Neural cell (in vitro differentiated cells): ENCODE data around the gene TMEM184C.

Experiments used
- EP300 ChIP-seq: fragments of 450-650 bp; conservative IDR thresholded peaks from 2 replicates; pipeline ENCODE4 v1.6.1; 2014; ENCODE audit warnings: antibody characterized with exemption, mild to moderate bottlenecking, moderate library complexity; ENCODE audit not compliant: poor library complexity, severe bottlenecking
- EZH2 ChIP-seq: fragments of 200-600, 300-800 bp; shearing (Covaris generic), sonication (generic); IDR thresholded peaks from 2 replicates; pipeline ENCODE4 v1.6.1; 2014; ENCODE audit warnings: antibody characterized with exemption, low read length, borderline replicate concordance, mild to moderate bottlenecking; ENCODE audit not compliant: insufficient read depth, poor library complexity, severe bottlenecking
- POLR2AphosphoS5 ChIP-seq: IDR thresholded peaks from 2 replicates; pipeline ENCODE4 v1.6.1; 2012
- TAF1 ChIP-seq: IDR thresholded peaks from 2 replicates; pipeline ENCODE4 v1.6.1; 2012; ENCODE audit warnings: low read depth
- TF ChIP-seq, protein P1 (sequence below): fragments of 450-650 bp; IDR thresholded peaks from 2 replicates; pipeline ENCODE4 v1.5.1; 2014; ENCODE audit warnings: antibody characterized with exemption, mild to moderate bottlenecking, moderate library complexity; ENCODE audit not compliant: poor library complexity, severe bottlenecking

DNA sequence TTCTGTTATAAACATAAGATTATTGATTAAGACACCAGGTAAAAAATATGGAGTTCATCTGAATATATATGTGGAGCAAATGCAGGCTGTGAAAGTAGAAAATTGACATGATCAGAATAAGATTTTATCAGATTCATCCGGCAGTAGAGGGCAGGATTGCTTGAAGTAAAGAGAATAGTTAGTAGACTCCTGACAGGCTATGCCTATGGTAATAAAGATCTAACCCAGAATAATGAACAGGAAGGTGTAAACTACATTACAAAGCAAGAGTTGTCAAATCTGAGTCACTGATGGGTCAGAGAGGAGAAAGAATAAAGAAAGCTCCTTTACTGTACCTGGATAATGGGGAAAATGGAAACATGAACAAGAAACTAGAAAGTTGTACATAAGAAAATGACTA lies 20.8 kb upstream of the TMEM184C start:
- TF ChIP-seq, protein P1, sequence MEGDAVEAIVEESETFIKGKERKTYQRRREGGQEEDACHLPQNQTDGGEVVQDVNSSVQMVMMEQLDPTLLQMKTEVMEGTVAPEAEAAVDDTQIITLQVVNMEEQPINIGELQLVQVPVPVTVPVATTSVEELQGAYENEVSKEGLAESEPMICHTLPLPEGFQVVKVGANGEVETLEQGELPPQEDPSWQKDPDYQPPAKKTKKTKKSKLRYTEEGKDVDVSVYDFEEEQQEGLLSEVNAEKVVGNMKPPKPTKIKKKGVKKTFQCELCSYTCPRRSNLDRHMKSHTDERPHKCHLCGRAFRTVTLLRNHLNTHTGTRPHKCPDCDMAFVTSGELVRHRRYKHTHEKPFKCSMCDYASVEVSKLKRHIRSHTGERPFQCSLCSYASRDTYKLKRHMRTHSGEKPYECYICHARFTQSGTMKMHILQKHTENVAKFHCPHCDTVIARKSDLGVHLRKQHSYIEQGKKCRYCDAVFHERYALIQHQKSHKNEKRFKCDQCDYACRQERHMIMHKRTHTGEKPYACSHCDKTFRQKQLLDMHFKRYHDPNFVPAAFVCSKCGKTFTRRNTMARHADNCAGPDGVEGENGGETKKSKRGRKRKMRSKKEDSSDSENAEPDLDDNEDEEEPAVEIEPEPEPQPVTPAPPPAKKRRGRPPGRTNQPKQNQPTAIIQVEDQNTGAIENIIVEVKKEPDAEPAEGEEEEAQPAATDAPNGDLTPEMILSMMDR = peak; percentile 18
- TF ChIP-seq POLR2AphosphoS5 (no peak), TAF1 (no peak), EZH2 (no peak), EP300 (no peak)
